K562 (cell line): ENCODE results near the gene RPS6KA6. TPM values are rescaled to one million over a fixed set of nuclear protein-coding genes. Genes with fewer than 3 reads are reported as not detected.

Source experiments
- ATAC-seq: fragments of 200-7000 bp; cut with Tn5 transposase; 3 replicates; pipeline ENCODE4 v1.9.1; 2020; ENCODE audit warnings: moderate library complexity
- BruUV-seq: library from RNA; stranded (reverse); fragments of 400-500 nt; replicated peaks from 2 replicates; lab custom pipeline; 2021; lab: Mats Ljungman, UMichigan
- CTCF ChIA-PET: fragments of 300-600 bp; formaldehyde crosslinking; extraction: SDS; loops from one replicate; lab custom pipeline; 2021; ENCODE audit warnings: low intra/inter-chr PET ratio; lab: Yijun Ruan, JAX
- POLR2A ChIA-PET: fragments of 300-600, 350-650 bp; sonication (Branson Sonifier 250); formaldehyde crosslinking; extraction: SDS; loops from one replicate; lab custom pipeline; 2021; ENCODE audit warnings: antibody characterized with exemption, inconsistent platforms; lab: Yijun Ruan, JAX
- DNase-seq, 4 experiments: peaks; one replicate each; pipeline versions ENCODE4 v3.0.0 to v3.0.0-alpha.2; 2011 to 2018; ENCODE audit warnings: low spot score in 3 of 4, mixed read lengths in 3 of 4; ENCODE audit errors: extremely low read depth in 1 of 4
- FAIRE-seq: peaks from 2 replicates; lab custom pipeline; 2011; peaks lifted over from hg19 to GRCh38; lab: Jason Lieb, UNC
- H2AFZ ChIP-seq: 2 replicates; pipeline ENCODE4 v1.6.0; 2011; ENCODE audit warnings: low read depth, low read length, control low read depth, inconsistent platforms
- H3K27ac ChIP-seq: fragments of 200-600 bp; 3 replicates; pipeline ENCODE4 v1.8.0; 2011; ENCODE audit warnings: low read depth, mild to moderate bottlenecking, control low read depth, inconsistent platforms, low read length, moderate library complexity, mixed read lengths; ENCODE audit errors: extremely low read depth
- H3K27me3 ChIP-seq, 2 experiments: fragments of 300-600 bp in 1 of 2; 2 replicates in 1 of 2; 3 replicates in 1 of 2; pipeline versions ENCODE4 v1.6.0 to v1.8.0; 2011; ENCODE audit warnings: inconsistent platforms in 2 of 2, low read length in 2 of 2, mild to moderate bottlenecking in 1 of 2, mixed read lengths in 1 of 2, moderate library complexity in 1 of 2; ENCODE audit not compliant: control insufficient read depth in 2 of 2, insufficient read depth in 2 of 2
- H3K36me3 ChIP-seq: fragments of 300-600 bp; 3 replicates; pipeline ENCODE4 v1.8.0; 2011; ENCODE audit warnings: mild to moderate bottlenecking, low read length, inconsistent platforms; ENCODE audit not compliant: control insufficient read depth, insufficient read depth
- H3K4me1 ChIP-seq, 2 experiments: fragments of 200-600 bp in 1 of 2; replicated peaks in 1 of 2; 2 replicates in 1 of 2; 3 replicates in 1 of 2; pipeline versions ENCODE4 v1.5.1 to v1.8.0; 2011; ENCODE audit warnings: inconsistent platforms in 2 of 2, low read length in 2 of 2, mild to moderate bottlenecking in 1 of 2, mixed read lengths in 1 of 2, moderate library complexity in 1 of 2; ENCODE audit not compliant: control insufficient read depth in 2 of 2, insufficient read depth in 2 of 2
- H3K4me2 ChIP-seq: 2 replicates; pipeline ENCODE4 v1.6.1; 2011; ENCODE audit warnings: low read length, control low read depth, inconsistent platforms, mixed read lengths; ENCODE audit not compliant: insufficient read depth
- H3K4me3 ChIP-seq: fragments of 200-600 bp; sonication (generic), shearing (Covaris generic); 2 replicates; pipeline ENCODE4 v1.5.1; 2016; ENCODE audit warnings: control low read depth, inconsistent platforms
- H3K79me2 ChIP-seq: fragments of 200-600 bp; 3 replicates; pipeline ENCODE4 v1.8.0; 2011; ENCODE audit warnings: low read length, inconsistent platforms; ENCODE audit not compliant: control insufficient read depth, insufficient read depth
- H3K9ac ChIP-seq, 2 experiments: 2 replicates each; pipeline versions ENCODE4 v1.6.0 to v1.6.1; 2011; ENCODE audit warnings: low read depth in 2 of 2, low read length in 2 of 2, control low read depth in 1 of 2, inconsistent platforms in 1 of 2, mild to moderate bottlenecking in 1 of 2, mixed read lengths in 1 of 2; ENCODE audit not compliant: insufficient read depth in 1 of 2
- H3K9me1 ChIP-seq: one replicate; pipeline ENCODE4 v1.6.0; 2011; ENCODE audit warnings: inconsistent platforms, mild to moderate bottlenecking, low read length, moderate library complexity; ENCODE audit not compliant: control insufficient read depth, insufficient read depth
- H3K9me3 ChIP-seq: replicated peaks from 2 replicates; pipeline ENCODE4 v1.5.1; 2011; ENCODE audit warnings: low read depth, low read length, inconsistent platforms; ENCODE audit not compliant: control insufficient read depth, insufficient read depth
- H4K20me1 ChIP-seq: replicated peaks from 2 replicates; pipeline ENCODE4 v1.6.1; 2011; ENCODE audit warnings: low read length, inconsistent platforms, mixed read lengths; ENCODE audit not compliant: control insufficient read depth, insufficient read depth
- ETV6 ChIP-seq, 3 experiments: fragments of 150-350 bp in 1 of 3; sonication (generic) in 1 of 3; formaldehyde crosslinking in 1 of 3; IDR thresholded peaks; 2 replicates each; pipeline versions ENCODE4 v1.6.1 to v1.8.0; 2014 to 2022; ENCODE audit warnings: borderline replicate concordance in 2 of 3, low read depth in 2 of 3, antibody characterized with exemption in 1 of 3, low read length in 1 of 3, mild to moderate bottlenecking in 1 of 3, missing genetic modification reagents in 1 of 3
- GABPB1 ChIP-seq: sonication (generic); formaldehyde crosslinking; IDR thresholded peaks from 2 replicates; pipeline ENCODE4 v1.8.0; 2022; ENCODE audit warnings: mild to moderate bottlenecking, missing genetic modification reagents
- HDAC8 ChIP-seq: fragments of 450-650 bp; IDR thresholded peaks from 2 replicates; pipeline ENCODE4 v1.6.1; 2016; ENCODE audit warnings: mild to moderate bottlenecking, missing genetic modification characterization, moderate library complexity, missing compliant biosample characterization
- SAFB2 ChIP-seq: fragments of 200-400 bp; formaldehyde crosslinking; IDR thresholded peaks from 2 replicates; pipeline ENCODE4 v1.6.1; 2018; ENCODE audit warnings: borderline replicate concordance, low read length, low read depth, moderate library complexity; ENCODE audit not compliant: severe bottlenecking
- WGBS: fragments of 100-300 bp; shearing (Covaris generic); methylation state at CpG from one replicate; pipeline ENCODE4 v1.1.6; 2016; ENCODE audit warnings: low coverage, mixed read lengths; ENCODE audit not compliant: insufficient coverage; ENCODE audit errors: missing lambda C conversion rate; 5-methylcytosine and 5-hydroxymethylcytosine counted together
- in situ Hi-C: fragments of 300-500 bp; cut with MboI; formaldehyde crosslinking; loops from 4 replicates; pipeline ENCODE4 v1.15.0; 2018; ENCODE audit warnings: inconsistent platforms, mixed read lengths
- intact Hi-C: fragments of 100-400 bp; cut with micrococcal nuclease; formaldehyde crosslinking; loops from 2 replicates; pipeline ENCODE4 v1.14.2; 2022
- polyA plus RNA-seq, 8 experiments: library from polyadenylated mRNA; depleted of rRNA in 4 of 8; stranded (reverse) in 5 of 8; unstranded in 3 of 8; fragments of >200 nt; fragmentation: Nextera tagmentation in 2 of 8; fragmentation: Illumina TruSeq in 1 of 8; extraction: Ambion mirVana in 2 of 8; extraction: Trizol in 1 of 8; gene quantifications; 2 replicates each; pipeline versions ENCODE4 v1.2.1 to v1.2.3, GENCODE V29; 2011 to 2014; ENCODE audit warnings: inconsistent platforms in 1 of 8, missing spikeins in 1 of 8
- total RNA-seq, 7 experiments: library from RNA; depleted of rRNA in 6 of 7; stranded (reverse); fragments of >200 nt in 6 of 7; fragmentation: Illumina TruSeq in 2 of 7; extraction: Trizol in 2 of 7; gene quantifications; 2 replicates each; pipeline versions ENCODE4 v1.2.1 to v1.2.3, GENCODE V29; 2011 to 2021; ENCODE audit warnings: low replicate concordance in 1 of 7
- TF ChIP-seq, protein P1 (sequence below): fragments of 200-800 bp; sonication (Bioruptor generic); IDR thresholded peaks from 2 replicates; pipeline ENCODE4 v1.6.1; 2016; ENCODE audit warnings: missing genetic modification characterization, missing compliant biosample characterization
- TF ChIP-seq, protein P2 (sequence below): fragments of 250-450 bp; sonication (Bioruptor Pico); IDR thresholded peaks from 2 replicates; pipeline ENCODE4 v1.4.0; 2020; ENCODE audit warnings: mild to moderate bottlenecking, moderate library complexity

RPS6KA6 gene
- total and polyA plus RNA-seq, 9 of the 15 experiments (the other 6 are each of a cell fraction or from before 2014, with no cell fraction given), result 0.11 TPM; not detected in 8

DNA sequence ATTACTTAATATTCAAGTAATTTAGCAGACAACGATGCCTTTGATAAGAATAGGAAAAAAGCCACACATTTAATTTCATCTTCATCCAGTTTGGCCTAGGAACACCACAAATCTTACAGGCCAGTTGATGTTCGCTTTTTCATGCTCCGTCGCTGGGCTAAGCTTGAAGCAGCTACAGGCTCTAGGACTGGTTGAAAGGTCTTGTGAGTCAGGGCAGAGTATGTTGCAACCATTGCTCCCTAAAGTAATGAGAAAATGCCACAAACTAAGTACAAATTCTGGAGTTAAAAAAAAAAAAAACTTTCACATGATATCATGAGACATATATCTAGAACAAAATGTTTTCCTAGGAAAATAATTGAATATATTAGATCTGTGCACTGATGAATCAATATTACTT, 123.8 kb downstream of the RPS6KA6 start:
- ATAC-seq (no peak), DNase-seq (no peak), FAIRE-seq (no peak)
- Histone ChIP-seq H3K4me3 (no peak overlapping the region), H3K4me2 (no peak overlapping the region), H3K79me2 (no peaks in the 10 kb centered on the region), H3K27me3 (no peaks in the 10 kb centered on the region), H3K9ac (no peak overlapping the region), H4K20me1 (no peaks in the 10 kb centered on the region), H3K36me3 (no peaks in the 10 kb centered on the region), H3K9me3 (no peaks in the 10 kb centered on the region), H2AFZ (no peak overlapping the region), H3K27ac (no peak overlapping the region), H3K9me1 (no peaks in the 10 kb centered on the region), H3K4me1 (no peaks in the 10 kb centered on the region)
- TF ChIP-seq GABPB1 (no peak), SAFB2 (no peak), HDAC8 (no peak), ETV6 (IDR thresholded peaks at IDR 0.05; ENCODE audit: borderline replicate concordance in 1 of 2, low read depth in 2 of 2, low read length in 1 of 2) (no peak), ETV6 (CRISPR knock-in tag; IDR thresholded peaks at IDR 0.05; ENCODE audit: borderline replicate concordance) (no peak)
- TF ChIP-seq, protein P1, sequence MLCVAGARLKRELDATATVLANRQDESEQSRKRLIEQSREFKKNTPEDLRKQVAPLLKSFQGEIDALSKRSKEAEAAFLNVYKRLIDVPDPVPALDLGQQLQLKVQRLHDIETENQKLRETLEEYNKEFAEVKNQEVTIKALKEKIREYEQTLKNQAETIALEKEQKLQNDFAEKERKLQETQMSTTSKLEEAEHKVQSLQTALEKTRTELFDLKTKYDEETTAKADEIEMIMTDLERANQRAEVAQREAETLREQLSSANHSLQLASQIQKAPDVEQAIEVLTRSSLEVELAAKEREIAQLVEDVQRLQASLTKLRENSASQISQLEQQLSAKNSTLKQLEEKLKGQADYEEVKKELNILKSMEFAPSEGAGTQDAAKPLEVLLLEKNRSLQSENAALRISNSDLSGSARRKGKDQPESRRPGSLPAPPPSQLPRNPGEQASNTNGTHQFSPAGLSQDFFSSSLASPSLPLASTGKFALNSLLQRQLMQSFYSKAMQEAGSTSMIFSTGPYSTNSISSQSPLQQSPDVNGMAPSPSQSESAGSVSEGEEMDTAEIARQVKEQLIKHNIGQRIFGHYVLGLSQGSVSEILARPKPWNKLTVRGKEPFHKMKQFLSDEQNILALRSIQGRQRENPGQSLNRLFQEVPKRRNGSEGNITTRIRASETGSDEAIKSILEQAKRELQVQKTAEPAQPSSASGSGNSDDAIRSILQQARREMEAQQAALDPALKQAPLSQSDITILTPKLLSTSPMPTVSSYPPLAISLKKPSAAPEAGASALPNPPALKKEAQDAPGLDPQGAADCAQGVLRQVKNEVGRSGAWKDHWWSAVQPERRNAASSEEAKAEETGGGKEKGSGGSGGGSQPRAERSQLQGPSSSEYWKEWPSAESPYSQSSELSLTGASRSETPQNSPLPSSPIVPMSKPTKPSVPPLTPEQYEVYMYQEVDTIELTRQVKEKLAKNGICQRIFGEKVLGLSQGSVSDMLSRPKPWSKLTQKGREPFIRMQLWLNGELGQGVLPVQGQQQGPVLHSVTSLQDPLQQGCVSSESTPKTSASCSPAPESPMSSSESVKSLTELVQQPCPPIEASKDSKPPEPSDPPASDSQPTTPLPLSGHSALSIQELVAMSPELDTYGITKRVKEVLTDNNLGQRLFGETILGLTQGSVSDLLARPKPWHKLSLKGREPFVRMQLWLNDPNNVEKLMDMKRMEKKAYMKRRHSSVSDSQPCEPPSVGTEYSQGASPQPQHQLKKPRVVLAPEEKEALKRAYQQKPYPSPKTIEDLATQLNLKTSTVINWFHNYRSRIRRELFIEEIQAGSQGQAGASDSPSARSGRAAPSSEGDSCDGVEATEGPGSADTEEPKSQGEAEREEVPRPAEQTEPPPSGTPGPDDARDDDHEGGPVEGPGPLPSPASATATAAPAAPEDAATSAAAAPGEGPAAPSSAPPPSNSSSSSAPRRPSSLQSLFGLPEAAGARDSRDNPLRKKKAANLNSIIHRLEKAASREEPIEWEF (CRISPR knock-in tag), result no peak
- TF ChIP-seq, protein P2, sequence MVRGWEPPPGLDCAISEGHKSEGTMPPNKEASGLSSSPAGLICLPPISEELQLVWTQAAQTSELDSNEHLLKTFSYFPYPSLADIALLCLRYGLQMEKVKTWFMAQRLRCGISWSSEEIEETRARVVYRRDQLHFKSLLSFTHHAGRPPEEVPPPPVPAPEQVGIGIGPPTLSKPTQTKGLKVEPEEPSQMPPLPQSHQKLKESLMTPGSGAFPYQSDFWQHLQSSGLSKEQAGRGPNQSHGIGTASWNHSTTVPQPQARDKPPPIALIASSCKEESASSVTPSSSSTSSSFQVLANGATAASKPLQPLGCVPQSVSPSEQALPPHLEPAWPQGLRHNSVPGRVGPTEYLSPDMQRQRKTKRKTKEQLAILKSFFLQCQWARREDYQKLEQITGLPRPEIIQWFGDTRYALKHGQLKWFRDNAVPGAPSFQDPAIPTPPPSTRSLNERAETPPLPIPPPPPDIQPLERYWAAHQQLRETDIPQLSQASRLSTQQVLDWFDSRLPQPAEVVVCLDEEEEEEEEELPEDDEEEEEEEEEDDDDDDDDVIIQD (CRISPR knock-in tag), result no peak
- 0% methylated on average over 4 of the region's 4 CpGs for WGBS
- in situ Hi-C loops, result no loop called here
- ChIA-PET CTCF (no interaction called here), POLR2A (no interaction called here)
- intact Hi-C loops, result no loop called here
- no TSS peak for BruUV-seq
